Camera-type eye (tissue), 1 donor: Measurements from ENCODE around the gene GCSAML. TPM values are rescaled to one million over a fixed set of nuclear protein-coding genes. Genes with fewer than 3 reads are reported as not detected.

Experiments
- total RNA-seq: library from RNA; depleted of rRNA; stranded (reverse); fragments of >200 nt; gene quantifications from one replicate; pipeline ENCODE4 v1.2.3, GENCODE V29; 2014

The GCSAML gene
- 0.82 TPM for total RNA-seq

DNA sequence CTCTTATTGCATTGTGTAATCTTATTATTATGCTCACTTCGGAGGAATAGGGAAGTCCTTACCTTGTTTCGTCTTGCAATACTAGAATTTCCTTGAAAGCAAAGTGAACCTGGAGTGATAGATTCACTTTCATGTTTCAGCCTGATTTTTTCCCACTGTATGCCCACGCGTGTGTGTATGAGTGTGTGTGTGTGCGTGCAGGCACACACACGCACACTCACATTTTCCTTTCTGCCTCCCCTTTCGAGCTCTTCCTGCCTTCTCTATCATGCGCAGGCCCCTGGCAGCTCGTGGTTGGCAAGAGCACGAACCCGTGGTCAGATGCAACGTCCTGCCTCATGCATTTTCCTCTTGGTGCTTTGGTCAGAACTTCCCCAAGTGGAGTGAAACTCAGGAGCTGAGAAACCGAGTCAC lies at the start of gene GCSAML:
TSS of gene GCSAML (plus strand) at position 366 of the 414 bp plus-strand sequence. CDS start 58 bp downstream, outside the sequence.

DNA sequence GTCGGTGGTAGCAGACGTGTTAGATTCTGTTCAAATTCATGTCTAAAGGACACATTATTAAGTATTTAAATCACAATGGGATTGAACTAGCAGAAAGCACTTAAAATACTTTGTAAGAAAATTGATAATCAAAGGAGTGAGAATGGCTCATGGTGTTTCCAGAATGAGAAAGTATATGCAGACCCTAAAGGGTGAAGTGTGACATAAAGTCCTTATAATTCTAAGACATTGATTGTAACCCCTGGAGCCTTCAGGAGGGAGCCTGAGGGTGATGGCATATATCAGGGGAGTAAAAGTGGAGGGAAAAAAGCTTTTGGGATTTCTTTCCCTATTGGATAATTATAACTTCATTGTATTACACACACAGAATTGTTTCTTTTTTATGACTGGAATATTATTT lies 12.6 kb upstream of the GCSAML start, which contains the start of gene OR2C3:
TSS of gene OR2C3 (minus strand) at position 101 of the 400 bp plus-strand sequence. CDS start 3,929 bp downstream, outside the sequence.

DNA sequence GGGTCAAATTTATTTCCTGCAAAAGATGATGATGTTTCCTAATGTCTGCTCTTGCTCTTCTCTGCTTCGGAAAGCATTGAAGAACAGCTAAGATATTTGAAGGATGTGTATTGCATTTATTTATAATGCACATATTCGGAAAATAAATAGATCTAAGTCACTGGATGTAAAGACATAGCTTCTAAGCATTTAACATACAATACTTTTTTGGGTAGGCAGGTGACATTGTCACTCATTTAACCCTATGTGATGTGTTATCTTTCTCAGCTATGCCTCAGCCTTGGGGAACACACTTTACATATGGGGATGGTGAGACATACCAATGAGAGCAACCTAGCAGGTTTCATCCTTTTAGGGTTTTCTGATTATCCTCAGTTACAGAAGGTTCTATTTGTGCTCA lies 39.1 kb downstream of the GCSAML start, which contains the start of gene OR2G2:
TSS of gene OR2G2 (plus strand) at position 301 of the 400 bp plus-strand sequence. CDS start at position 301, 0 bp downstream.

DNA sequence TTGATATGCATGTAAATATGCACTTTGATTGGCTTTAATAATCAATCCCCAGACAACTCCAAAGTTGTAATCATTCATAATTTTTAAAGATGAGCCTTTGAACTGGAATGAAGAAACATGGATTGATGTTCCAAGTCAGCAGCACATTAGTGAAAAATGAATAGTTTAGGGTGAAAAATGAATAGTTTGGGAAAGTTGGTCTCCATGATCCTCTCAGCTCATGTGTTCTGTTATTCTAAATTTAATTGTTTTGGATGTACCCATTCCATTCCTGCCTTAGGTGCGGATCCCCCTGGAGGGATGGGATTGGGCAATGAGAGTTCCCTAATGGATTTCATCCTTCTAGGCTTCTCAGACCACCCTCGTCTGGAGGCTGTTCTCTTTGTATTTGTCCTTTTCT lies 56.4 kb downstream of the GCSAML start, which contains the start of gene OR2G3:
TSS of gene OR2G3 (plus strand) at position 301 of the 400 bp plus-strand sequence. CDS start at position 301, 0 bp downstream.

Other genes with a start within 250 kb of the GCSAML start
- 46.9 TPM for gene ZNF496, start 217.3 kb upstream of the GCSAML start, total RNA-seq
- gene NLRP3, start 133.0 kb upstream of the GCSAML start, total RNA-seq: 2.2 TPM
- not detected for gene OR2B11, start 91.0 kb upstream of the GCSAML start, total RNA-seq
- not detected for gene OR2C3, start 12.7 kb upstream of the GCSAML start, total RNA-seq
- not detected for gene OR2G2, start 39.2 kb downstream of the GCSAML start, total RNA-seq
- not detected for gene OR2G3, start 56.5 kb downstream of the GCSAML start, total RNA-seq
- gene OR13G1, start 130.6 kb downstream of the GCSAML start, total RNA-seq: not detected
- not detected for gene OR6F1, start 167.5 kb downstream of the GCSAML start, total RNA-seq
- gene OR14K1, start 189.5 kb downstream of the GCSAML start, total RNA-seq: not detected
- not detected for gene OR14A2, start 199.0 kb downstream of the GCSAML start, total RNA-seq
- not detected for gene OR1C1, start 211.4 kb downstream of the GCSAML start, total RNA-seq